OCI-LY1 (cell line): ENCODE measurements around the gene RBL1.

Experiments
- CTCF ChIP-seq: fragments of 200-600 bp; sonication (generic), shearing (Covaris generic); IDR thresholded peaks from 2 replicates; pipeline ENCODE4 v1.5.1; 2017; ENCODE audit warnings: mild to moderate bottlenecking, antibody characterized with exemption, low read length, moderate library complexity, mixed read lengths
- EZH2 ChIP-seq: fragments of 200-600 bp; sonication (generic), shearing (Covaris generic); IDR thresholded peaks from 2 replicates; pipeline ENCODE4 v1.8.0; 2017; ENCODE audit warnings: borderline replicate concordance, mixed run types, mild to moderate bottlenecking, antibody characterized with exemption, low read length, moderate library complexity, mixed read lengths

GRCh38 chr20:37144856-37145404, 49.1 kb upstream of the RBL1 start:
- TF ChIP-seq CTCF (no peak), EZH2 (no peak)
